ENCODE data around the gene IL36B. TPM values are rescaled to one million over a fixed set of nuclear protein-coding genes. Genes with fewer than 3 reads are reported as not detected.

The IL36B gene
- total and polyA plus RNA-seq, 9 of the 15 experiments (the other 6 are each of a cell fraction or from before 2014, with no cell fraction given), result not detected

DNA sequence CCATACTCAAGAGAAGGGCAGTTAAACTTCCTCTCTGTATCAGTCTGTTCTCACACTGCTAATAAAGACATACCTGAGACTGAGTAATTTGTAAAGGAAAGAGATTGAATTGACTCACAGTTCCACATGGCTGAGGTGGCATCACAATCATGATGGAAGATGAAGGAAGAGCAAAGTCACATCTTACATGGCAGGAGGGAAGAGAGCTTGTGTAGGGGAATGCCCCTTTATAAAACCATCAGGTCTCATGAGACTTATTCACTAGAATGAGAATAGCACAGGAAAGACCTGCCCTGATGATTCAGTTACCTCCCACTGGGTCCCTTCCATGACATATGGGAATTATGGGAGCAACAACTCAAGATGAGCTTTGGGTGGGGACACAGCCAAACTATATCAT is 1.4 kb upstream of the IL36B start:
- CTCF ChIA-PET (ENCODE audit: low intra/inter-chr PET ratio), result no interaction called here
- Histone ChIP-seq H3K4me3 (no peak overlapping the region), H3K36me3 (ENCODE audit: control insufficient read depth, insufficient read depth, low read length) (no peaks in the 10 kb centered on the region), H3K9me1 (ENCODE audit: control insufficient read depth, insufficient read depth, low read length) (no peaks in the 10 kb centered on the region), H3K4me1 (replicated peaks in 1 of 2; ENCODE audit: control insufficient read depth in 2 of 2, insufficient read depth in 2 of 2, low read length in 2 of 2) (peaks cover 0 to 8% of the 10 kb centered on the region in 2 experiments; a peak in 1 of 5 replicates), H2AFZ (ENCODE audit: low read depth, low read length) (no peak overlapping the region), H3K9me3 (replicated peaks; ENCODE audit: control insufficient read depth, insufficient read depth, low read depth, low read length) (no peaks in the 10 kb centered on the region), H3K9ac (ENCODE audit: insufficient read depth in 1 of 2, low read depth in 2 of 2, low read length in 2 of 2) (no peak overlapping the region), H3K27ac (ENCODE audit: extremely low read depth, low read depth, low read length) (no peak overlapping the region), H4K20me1 (replicated peaks; ENCODE audit: control insufficient read depth, insufficient read depth, low read length) (no peaks in the 10 kb centered on the region), H3K79me2 (ENCODE audit: control insufficient read depth, insufficient read depth, low read length) (no peaks in the 10 kb centered on the region), H3K4me2 (ENCODE audit: insufficient read depth, low read length) (no peak overlapping the region), H3K27me3 (ENCODE audit: control insufficient read depth in 2 of 2, insufficient read depth in 2 of 2, low read length in 2 of 2) (peaks cover 0 to 14% of the 10 kb centered on the region in 2 experiments; a peak in 2 of 5 replicates)
- intact Hi-C loops (cut with micrococcal nuclease), result loop anchor here (5.0 kb wide), 1 partner anchor 97 kb away; no protein-coding TSS in a partner anchor
- DNase-seq (ENCODE audit: extremely low read depth in 1 of 4, low spot score in 3 of 4), result no peak
- in situ Hi-C loops (cut with MboI), result no loop called here
- POLR2A ChIA-PET, result no interaction called here
- ATAC-seq, result no peak
- no TSS peak for BruUV-seq (replicated peaks)
- no peak for FAIRE-seq
- TF ChIP-seq E2F3 (CRISPR knock-in tag; IDR thresholded peaks at IDR 0.05), result no peak
- peak; percentile 74; the same call in 1 of the 2 replicates for TF ChIP-seq ZNF431 (CRISPR knock-in tag; IDR thresholded peaks at IDR 0.05)

GRCh38 chr2:113053666-113054065 is 999 bp upstream of the IL36B start:
- H3K4me2 ChIP-seq (ENCODE audit: insufficient read depth, low read length), result no peak overlapping the region
- WGBS (ENCODE audit: insufficient coverage, low coverage, missing lambda C conversion rate), result 1% methylated on average over 3 of the region's 3 CpGs
- in situ Hi-C loops (cut with MboI), result no loop called here
- DNase-seq (ENCODE audit: extremely low read depth in 1 of 4, low spot score in 3 of 4), result no peak
- no peaks in the 10 kb centered on the region for H3K79me2 ChIP-seq (ENCODE audit: control insufficient read depth, insufficient read depth, low read length)
- no TSS peak for BruUV-seq (replicated peaks)
- H3K9ac ChIP-seq (ENCODE audit: insufficient read depth in 1 of 2, low read depth in 2 of 2, low read length in 2 of 2), result no peak overlapping the region
- intact Hi-C loops (cut with micrococcal nuclease), result loop anchor here (5.0 kb wide), 1 partner anchor 96 kb away; no protein-coding TSS in a partner anchor
- no peaks in the 10 kb centered on the region for H3K9me1 ChIP-seq (ENCODE audit: control insufficient read depth, insufficient read depth, low read length)
- peaks cover 0 to 14% of the 10 kb centered on the region in 2 experiments; a peak in 2 of 5 replicates for H3K27me3 ChIP-seq (ENCODE audit: control insufficient read depth in 2 of 2, insufficient read depth in 2 of 2, low read length in 2 of 2)
- H3K27ac ChIP-seq (ENCODE audit: extremely low read depth, low read depth, low read length), result no peak overlapping the region
- H4K20me1 ChIP-seq (replicated peaks; ENCODE audit: control insufficient read depth, insufficient read depth, low read length), result no peaks in the 10 kb centered on the region
- H3K36me3 ChIP-seq (ENCODE audit: control insufficient read depth, insufficient read depth, low read length), result no peaks in the 10 kb centered on the region
- no peak for FAIRE-seq
- H3K4me3 ChIP-seq, result no peak overlapping the region
- H3K9me3 ChIP-seq (replicated peaks; ENCODE audit: control insufficient read depth, insufficient read depth, low read depth, low read length), result no peaks in the 10 kb centered on the region
- ATAC-seq, result no peak
- H2AFZ ChIP-seq (ENCODE audit: low read depth, low read length), result no peak overlapping the region
- H3K4me1 ChIP-seq (replicated peaks in 1 of 2; ENCODE audit: control insufficient read depth in 2 of 2, insufficient read depth in 2 of 2, low read length in 2 of 2), result peaks cover 0 to 8% of the 10 kb centered on the region in 2 experiments; a peak in 1 of 5 replicates
- POLR2A ChIA-PET, result no interaction called here
- CTCF ChIA-PET (ENCODE audit: low intra/inter-chr PET ratio), result no interaction called here
- TF ChIP-seq GATAD2A (IDR thresholded peaks at IDR 0.05), result no peak
- TF ChIP-seq RCOR1 (IDR thresholded peaks at IDR 0.05; ENCODE audit: borderline replicate concordance in 1 of 2, low read depth in 2 of 2, low read length in 2 of 2), result no peak
- no peak for TF ChIP-seq PBX2 (CRISPR knock-in tag; IDR thresholded peaks at IDR 0.05; ENCODE audit: low read depth)
- TF ChIP-seq PBX2 (tag; conservative IDR thresholded peaks at IDR 0.05; ENCODE audit: low read depth), result no peak
- no peak for TF ChIP-seq GABPB1 (CRISPR knock-in tag; IDR thresholded peaks at IDR 0.05)
- TF ChIP-seq, protein P1, sequence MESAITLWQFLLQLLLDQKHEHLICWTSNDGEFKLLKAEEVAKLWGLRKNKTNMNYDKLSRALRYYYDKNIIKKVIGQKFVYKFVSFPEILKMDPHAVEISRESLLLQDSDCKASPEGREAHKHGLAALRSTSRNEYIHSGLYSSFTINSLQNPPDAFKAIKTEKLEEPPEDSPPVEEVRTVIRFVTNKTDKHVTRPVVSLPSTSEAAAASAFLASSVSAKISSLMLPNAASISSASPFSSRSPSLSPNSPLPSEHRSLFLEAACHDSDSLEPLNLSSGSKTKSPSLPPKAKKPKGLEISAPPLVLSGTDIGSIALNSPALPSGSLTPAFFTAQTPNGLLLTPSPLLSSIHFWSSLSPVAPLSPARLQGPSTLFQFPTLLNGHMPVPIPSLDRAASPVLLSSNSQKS (CRISPR knock-in tag; IDR thresholded peaks at IDR 0.05), result no peak
- TF ChIP-seq CAMTA2 (CRISPR knock-in tag; conservative IDR thresholded peaks at IDR 0.05), result no peak
- no peak for TF ChIP-seq CBFA2T2 (conservative IDR thresholded peaks at IDR 0.05)
- TF ChIP-seq TAL1 (IDR thresholded peaks at IDR 0.05), result no peak
- no peak for TF ChIP-seq ZBTB1 (CRISPR knock-in tag; IDR thresholded peaks at IDR 0.05; ENCODE audit: borderline replicate concordance, low read depth)
- TF ChIP-seq TAF9B (IDR thresholded peaks at IDR 0.05; ENCODE audit: partially characterized antibody), result no peak
- no peak for TF ChIP-seq ZNF561 (CRISPR knock-in tag; conservative IDR thresholded peaks at IDR 0.05)
